Endometrium (tissue), 2 donors: ENCODE results near the gene IDE.
"Not testable (repeated sequence)": the region's sequence is repeated elsewhere in the genome, so short reads cannot be mapped to it uniquely, and the experiment has no call there.

Source experiments
- FAIRE-seq: peaks from 2 replicates; lab custom pipeline; 2012; peaks lifted over from hg19 to GRCh38; lab: Jason Lieb, UNC
- donor health status: control.
- donor health status: control.

The IDE gene

GRCh38 chr10:92490387-92490786 lies 83.5 kb downstream of the IDE start:
- FAIRE-seq, result no peak

- no peak for FAIRE-seq
Observed at GRCh38 chr10:92486637-92487036, 87.3 kb downstream of the IDE start.

GRCh38 chr10:92483539-92483938 lies 90.4 kb downstream of the IDE start:
- FAIRE-seq, result no peak

DNA sequence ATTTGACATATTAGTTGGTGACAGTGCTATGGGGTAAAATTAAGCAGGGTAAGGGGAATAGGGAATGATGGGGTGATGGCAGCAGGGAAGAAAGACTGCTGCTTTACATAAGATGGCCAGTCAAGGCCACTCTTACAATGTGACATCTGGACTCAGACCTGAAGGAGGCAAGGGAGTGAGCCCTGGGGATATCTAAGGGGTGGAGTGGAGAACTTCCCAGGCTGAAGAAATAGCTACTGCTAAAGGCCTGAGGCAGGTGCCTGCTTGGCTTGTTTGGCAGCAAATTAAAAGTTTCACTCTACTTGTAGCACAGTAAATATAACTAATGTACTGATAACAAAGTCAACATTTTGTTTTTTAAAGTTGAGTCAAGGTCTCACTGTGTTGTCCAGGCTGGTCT lies 93.5 kb downstream of the IDE start:
- FAIRE-seq, result no peak

DNA sequence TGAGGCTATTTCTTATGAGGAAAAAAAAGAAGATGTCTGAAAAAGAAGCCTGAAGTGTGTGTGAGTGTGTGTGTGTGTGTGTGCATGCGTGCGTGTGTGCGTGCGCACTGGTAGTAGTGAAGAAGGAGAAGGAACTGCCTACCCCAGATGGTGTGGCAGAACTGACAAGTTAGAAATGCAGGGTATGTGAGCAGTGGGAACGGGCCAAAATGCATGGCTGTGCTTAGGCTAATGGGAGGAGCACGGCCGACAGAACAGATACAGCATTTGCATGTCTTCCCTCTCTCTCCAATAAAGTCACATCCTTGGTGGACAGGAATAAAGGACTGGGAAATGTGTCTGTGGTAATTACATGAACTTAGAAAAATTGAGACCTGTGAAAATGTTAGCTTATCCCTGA lies 94.3 kb downstream of the IDE start:
- FAIRE-seq, result no peak

GRCh38 chr10:92478536-92478935 lies 95.4 kb downstream of the IDE start:
- no peak for FAIRE-seq

- no peak for FAIRE-seq
Observed at GRCh38 chr10:92475357-92475868, 98.5 kb downstream of the IDE start.

GRCh38 chr10:92470026-92470425 lies 103.9 kb downstream of the IDE start:
- FAIRE-seq, result no peak

DNA sequence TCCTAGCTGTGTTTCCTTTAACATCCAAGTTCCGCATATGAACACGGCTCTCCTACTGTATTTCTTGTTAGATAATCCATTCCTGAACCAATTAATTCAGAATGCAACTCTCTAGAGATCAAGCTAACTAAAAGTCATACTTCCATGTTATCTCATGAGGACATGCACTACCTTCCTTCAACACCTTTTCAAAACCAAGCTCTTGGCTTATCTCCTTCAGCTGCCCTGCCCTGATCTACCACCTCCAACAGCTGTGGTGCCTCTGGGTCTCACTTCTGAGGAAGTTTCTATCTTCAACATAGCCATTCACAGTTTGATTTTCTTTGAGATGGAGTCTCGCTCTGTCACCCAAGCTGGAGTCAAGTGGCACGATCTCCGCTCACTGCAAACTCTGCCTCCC lies 109.5 kb downstream of the IDE start:
- no peak for FAIRE-seq

DNA sequence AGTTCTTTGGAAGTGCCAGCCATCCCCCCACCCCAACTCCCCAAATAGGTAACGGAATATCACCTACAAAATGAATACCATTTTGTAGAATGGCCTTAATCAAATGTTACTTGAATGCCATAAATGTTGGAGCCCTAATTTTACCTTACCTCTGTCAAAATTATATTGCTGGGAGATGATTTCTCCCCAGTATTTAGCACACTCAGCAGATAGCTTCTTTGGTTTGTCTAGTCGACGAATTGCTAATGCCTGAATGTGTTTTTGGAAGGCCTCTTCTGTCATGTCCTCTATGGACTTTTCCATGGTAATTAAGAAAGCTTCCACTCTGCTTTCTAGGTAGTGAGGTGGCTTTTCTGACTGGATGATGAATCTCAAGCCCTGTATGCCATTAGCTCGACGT lies 110.3 kb downstream of the IDE start:
- no peak for FAIRE-seq

DNA sequence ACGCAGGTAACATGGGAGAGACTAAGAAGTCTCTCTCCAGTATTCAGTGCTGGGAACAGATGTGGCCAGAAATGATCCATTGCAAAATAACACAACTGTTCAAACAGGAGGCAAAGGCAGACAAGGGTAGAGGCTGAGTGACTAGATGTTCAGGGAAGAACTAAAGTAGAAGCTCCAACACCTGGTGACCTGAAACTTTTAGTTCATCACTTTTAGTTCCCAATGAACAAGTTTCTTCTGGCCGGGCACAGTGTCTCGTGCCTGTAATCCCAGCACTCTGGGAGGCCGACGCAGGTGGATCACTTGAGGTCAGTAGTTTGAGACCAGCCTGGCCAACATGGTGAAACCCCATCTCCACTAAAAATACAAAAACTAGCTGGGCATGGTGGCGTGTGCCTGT lies 118.9 kb downstream of the IDE start:
- FAIRE-seq, result not testable (repeated sequence)

DNA sequence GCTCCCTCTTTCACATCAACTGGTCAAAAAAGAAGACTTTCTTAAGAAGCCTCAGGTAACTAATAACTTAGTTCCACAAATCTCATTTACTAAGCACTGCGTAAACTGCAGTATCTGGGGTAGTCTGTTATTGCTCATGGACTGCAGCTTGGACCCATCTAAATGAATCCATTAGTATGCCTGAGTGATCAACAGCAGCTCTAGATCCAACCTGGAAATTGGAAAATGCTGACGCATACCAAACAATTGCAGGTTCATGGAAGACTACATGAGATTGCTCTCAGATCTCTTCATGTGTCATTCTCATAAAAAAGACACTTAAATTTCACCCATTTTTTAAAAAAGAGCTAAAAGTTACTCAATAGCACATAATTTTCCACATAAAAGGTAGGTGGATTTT lies 121.6 kb downstream of the IDE start:
- no peak for FAIRE-seq

DNA sequence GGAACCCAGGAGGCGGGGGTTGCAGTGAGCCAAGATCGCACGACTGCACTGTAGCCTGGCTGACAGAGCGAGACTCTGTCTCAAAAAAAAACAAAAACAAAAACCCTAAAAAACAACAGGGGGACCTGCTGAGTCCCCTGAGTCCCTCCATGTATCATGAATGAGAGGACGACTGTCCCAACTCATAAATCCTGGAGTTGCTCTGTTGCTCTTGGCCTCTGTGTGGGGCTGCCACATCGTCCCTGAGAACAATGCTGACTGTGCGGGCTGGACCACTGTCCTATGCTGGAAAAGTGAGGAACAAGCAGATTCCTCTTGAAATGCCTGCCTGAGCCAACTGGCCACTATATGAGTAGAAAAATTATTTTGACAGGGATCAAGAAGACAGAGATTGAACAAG lies 122.5 kb downstream of the IDE start:
- no peak for FAIRE-seq

- FAIRE-seq, result no peak
Observed at GRCh38 chr10:92450896-92451295, 123.0 kb downstream of the IDE start.

DNA sequence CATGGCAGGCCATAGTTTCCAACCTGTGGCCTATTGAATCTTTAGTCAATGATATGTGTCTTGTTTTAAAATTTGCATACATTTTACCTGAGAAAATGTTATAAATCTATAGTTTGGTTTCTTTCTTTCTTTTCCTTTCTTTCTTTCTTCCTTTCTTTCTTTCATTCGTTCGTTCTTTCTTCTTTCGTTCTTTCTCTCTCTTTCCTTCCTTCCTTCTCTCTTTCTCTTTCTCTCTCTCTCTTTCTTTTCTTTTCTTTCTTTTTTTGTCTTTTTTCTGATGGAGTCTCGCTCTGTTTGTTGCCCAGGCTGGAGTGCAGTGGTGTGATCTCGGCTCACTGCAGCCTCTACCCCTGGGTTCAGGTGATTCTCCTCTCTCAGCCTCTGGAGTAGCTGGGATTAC lies 133.3 kb downstream of the IDE start:
- no peak for FAIRE-seq

GRCh38 chr10:92438220-92438619 lies 135.7 kb downstream of the IDE start:
- no peak for FAIRE-seq

- no peak for FAIRE-seq
Observed at GRCh38 chr10:92436611-92437010, 137.3 kb downstream of the IDE start.

- FAIRE-seq, result not testable (repeated sequence)
Observed at GRCh38 chr10:92436065-92436464, 137.8 kb downstream of the IDE start.

GRCh38 chr10:92434385-92434784 lies 139.5 kb downstream of the IDE start:
- FAIRE-seq, result no peak

GRCh38 chr10:92432596-92432995 lies 141.3 kb downstream of the IDE start:
- FAIRE-seq, result no peak

DNA sequence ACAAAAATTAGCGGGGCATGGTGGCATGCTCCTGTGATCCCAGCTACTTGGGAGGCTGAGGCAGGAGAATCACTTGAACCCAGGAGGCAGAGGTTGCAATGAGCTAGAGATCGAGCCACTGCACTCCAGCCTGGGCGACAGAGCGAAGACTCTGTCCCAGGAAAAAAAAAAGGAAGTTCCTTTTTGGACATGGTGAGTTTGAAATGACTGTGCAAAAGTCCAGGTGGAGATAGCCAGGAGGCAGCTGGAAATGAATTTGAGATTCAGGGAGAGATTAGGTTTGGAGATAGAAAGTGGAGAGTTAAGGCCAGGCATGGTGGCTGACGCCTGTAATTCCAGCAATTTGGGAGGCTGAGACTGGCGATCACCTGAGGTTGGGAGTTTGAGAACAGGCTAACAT lies 143.8 kb downstream of the IDE start:
- FAIRE-seq, result no peak

DNA sequence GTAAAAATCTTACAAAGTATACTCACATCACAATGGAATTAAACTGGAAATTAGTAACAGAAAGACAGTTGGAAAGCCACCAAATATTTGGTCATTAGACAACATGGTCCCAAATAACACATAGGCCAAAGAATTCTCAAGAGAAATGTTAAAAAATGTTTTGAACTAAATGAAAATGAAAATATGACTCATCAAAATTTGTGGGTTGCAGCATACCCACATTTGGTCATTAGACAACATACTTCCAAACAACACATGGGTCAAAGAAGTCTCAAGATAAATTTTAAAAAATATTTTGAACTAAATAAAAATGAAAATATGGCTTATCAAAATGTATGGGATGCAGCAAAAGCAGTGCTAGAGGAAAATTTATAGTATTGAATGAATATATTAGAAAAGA lies 152.3 kb downstream of the IDE start:
- FAIRE-seq, result no peak

DNA sequence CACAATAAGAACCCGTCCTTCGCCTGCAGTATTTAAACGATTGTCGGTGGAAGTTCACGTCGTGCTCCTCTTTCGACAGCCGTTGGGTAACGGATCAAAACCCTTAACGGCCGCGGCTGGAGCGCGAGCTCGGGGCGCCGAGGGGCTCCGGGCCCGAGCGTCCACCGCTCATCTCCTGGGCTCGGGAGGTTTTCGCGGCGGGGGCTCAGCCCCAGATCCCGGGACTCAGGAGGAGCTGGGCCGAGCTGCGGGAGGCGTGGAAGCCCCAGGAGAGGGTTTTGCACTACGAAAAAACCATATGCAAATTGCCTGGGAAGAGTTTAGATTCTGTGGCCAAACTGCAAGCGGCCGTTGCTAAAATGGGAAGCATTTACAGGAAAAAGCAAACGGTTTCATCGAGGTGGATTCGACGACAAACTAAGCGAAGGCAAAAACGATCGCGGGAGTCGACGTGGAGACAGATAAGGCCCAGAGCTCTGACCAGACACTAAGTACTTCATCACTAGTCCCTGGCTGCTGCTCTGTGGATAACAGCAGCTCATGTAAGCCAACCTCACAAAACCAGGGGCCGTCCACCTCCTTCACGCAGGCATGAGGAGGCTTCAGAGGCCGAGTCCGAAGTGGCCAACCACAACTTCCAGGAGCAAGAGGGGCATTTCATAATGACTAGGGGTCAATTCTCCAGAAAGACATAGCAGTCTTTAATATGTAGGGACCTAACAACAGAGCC lies 153.2 kb downstream of the IDE start:
- FAIRE-seq, result no peak

DNA sequence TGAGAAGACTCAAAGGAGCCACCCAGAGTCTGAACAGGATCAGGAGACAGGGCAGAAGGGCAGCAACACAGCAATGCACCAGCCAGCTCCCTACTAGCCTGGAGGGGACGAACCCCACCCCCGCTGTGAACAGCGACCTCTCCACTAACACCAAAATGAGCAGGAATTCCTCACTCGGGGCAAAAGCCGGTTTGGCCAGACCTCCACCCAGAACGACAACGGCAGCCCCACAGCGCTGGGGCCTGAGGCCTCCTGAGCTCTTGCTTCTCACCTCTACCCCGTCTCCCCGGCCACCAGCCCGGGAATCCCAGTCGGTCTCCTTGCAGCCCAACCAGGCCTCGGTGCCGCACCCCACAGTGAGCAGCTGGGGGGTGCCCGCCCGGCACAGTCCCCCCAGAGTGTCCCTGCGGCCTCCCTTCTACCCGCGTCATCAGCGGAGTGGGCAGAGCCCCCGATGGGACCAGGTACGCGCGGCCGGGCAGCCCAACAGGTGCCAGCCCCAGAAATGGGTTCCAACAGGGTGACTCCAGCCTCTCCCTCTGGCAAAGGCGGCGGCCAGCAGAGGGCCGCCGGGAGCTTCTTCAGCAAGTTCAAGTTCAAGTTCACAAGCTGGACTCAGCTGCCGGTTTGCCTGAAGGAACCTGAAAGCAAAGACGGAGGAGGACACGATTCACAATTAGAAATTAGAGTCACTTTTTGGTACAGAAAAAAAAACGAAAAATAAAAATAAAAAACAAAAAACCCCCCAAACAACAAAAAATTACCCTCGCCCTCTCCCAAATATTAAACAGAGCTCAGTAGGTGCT lies 153.9 kb downstream of the IDE start:
- no peak for FAIRE-seq
